Raji (cell line): ENCODE measurements around the gene C17orf100.

Experiments
- POLR2A ChIP-seq: IDR thresholded peaks from 2 replicates; pipeline ENCODE4 v1.6.1; 2011; ENCODE audit warnings: low read depth, low read length, control low read depth; ENCODE audit not compliant: insufficient read depth

Gene C17orf100

GRCh38 chr17:6657633-6658287 is 6.2 kb downstream of the C17orf100 start:
- TF ChIP-seq POLR2A = no peak

- no peak for TF ChIP-seq POLR2A
These were observed 8.5 kb downstream of the C17orf100 start for GRCh38 chr17:6660101-6660500.

- TF ChIP-seq POLR2A = 0 out of 2 replicates have a peak, but pooled peaks have one; percentile 29
These were observed 9.4 kb downstream of the C17orf100 start for GRCh38 chr17:6660805-6661463.

- no peak for TF ChIP-seq POLR2A
These were observed 9.9 kb downstream of the C17orf100 start for GRCh38 chr17:6661464-6661848.

GRCh38 chr17:6666077-6666521 is 14.5 kb downstream of the C17orf100 start:
- no peak for TF ChIP-seq POLR2A

- no peak for TF ChIP-seq POLR2A
These were observed 15.0 kb downstream of the C17orf100 start for GRCh38 chr17:6666557-6666956.

- no peak for TF ChIP-seq POLR2A
These were observed 16.0 kb downstream of the C17orf100 start for GRCh38 chr17:6667516-6667915.

- no peak for TF ChIP-seq POLR2A
These were observed 16.7 kb downstream of the C17orf100 start for GRCh38 chr17:6668219-6668618.

GRCh38 chr17:6668727-6669425 is 17.3 kb downstream of the C17orf100 start:
- no peak for TF ChIP-seq POLR2A

- no peak for TF ChIP-seq POLR2A
These were observed 18.1 kb downstream of the C17orf100 start for GRCh38 chr17:6669479-6670212.

GRCh38 chr17:6670571-6670970 is 19.0 kb downstream of the C17orf100 start:
- no peak for TF ChIP-seq POLR2A

GRCh38 chr17:6670999-6671398 is 19.4 kb downstream of the C17orf100 start:
- no peak for TF ChIP-seq POLR2A

- TF ChIP-seq POLR2A = no peak
These were observed 19.9 kb downstream of the C17orf100 start for GRCh38 chr17:6671431-6671830.

GRCh38 chr17:6674586-6674985 is 23.0 kb downstream of the C17orf100 start:
- no peak for TF ChIP-seq POLR2A

GRCh38 chr17:6675201-6675825 is 23.8 kb downstream of the C17orf100 start:
- no peak for TF ChIP-seq POLR2A
